Endothelial cell of umbilical vein (primary cell): ENCODE results near the gene PRPS1L1.

Experiments used
- CTCF ChIP-seq, 2 donors: IDR thresholded peaks; 1 replicate in 1 of 2; 2 replicates in 1 of 2; pipeline ENCODE4 v1.5.1; 2011; ENCODE audit warnings: low read length in 2 of 2, mild to moderate bottlenecking in 2 of 2, moderate library complexity in 2 of 2, control low read depth in 1 of 2, inconsistent platforms in 1 of 2, low read depth in 1 of 2; ENCODE audit not compliant: insufficient read depth in 1 of 2; ENCODE audit errors: extremely low read depth in 1 of 2
- FOS ChIP-seq: IDR thresholded peaks from 2 replicates; pipeline ENCODE4 v1.6.1; 2011; ENCODE audit warnings: mild to moderate bottlenecking, low read length, moderate library complexity, borderline replicate concordance; ENCODE audit not compliant: insufficient read depth
- MYC ChIP-seq: IDR thresholded peaks from one replicate; pipeline ENCODE4 v1.6.1; 2011; ENCODE audit warnings: mild to moderate bottlenecking, low read depth, low read length
- POLR2A ChIP-seq: IDR thresholded peaks from 2 replicates; pipeline ENCODE4 v1.6.1; 2012; ENCODE audit warnings: low read depth, mild to moderate bottlenecking, control low read depth, low read length
- POLR2AphosphoS5 ChIP-seq: IDR thresholded peaks from 2 replicates; pipeline ENCODE4 v1.6.1; 2012; ENCODE audit warnings: low read depth, mild to moderate bottlenecking, control low read depth, low read length, moderate library complexity; ENCODE audit not compliant: insufficient read depth

GRCh38 chr7:17989546-17989945, 38.1 kb downstream of the PRPS1L1 start:
- no peak for TF ChIP-seq CTCF (IDR thresholded peaks at IDR 0.05; ENCODE audit: extremely low read depth in 1 of 2, insufficient read depth in 1 of 2, low read depth in 1 of 2, low read length in 2 of 2)
- TF ChIP-seq POLR2A = no peak
- TF ChIP-seq POLR2AphosphoS5 = no peak
- TF ChIP-seq FOS = peak; percentile 33
- TF ChIP-seq MYC = no peak
